ENCODE data around the gene HAUS3. TPM values are rescaled to one million over a fixed set of nuclear protein-coding genes. Genes with fewer than 3 reads are reported as not detected.
A peak's percentile ranks its signal among the peaks of the same experiment; 100 is the strongest.

Gene HAUS3
- polyA plus RNA-seq, 3 donors, result 4.4 to 5.5 (median 5.0) TPM

- peaks cover 22 to 25% of the 10 kb centered on the region in 2 donors for H3K4me1 ChIP-seq (ENCODE audit: control insufficient read depth in 1 of 2, insufficient read depth in 2 of 2, low read length in 2 of 2)
- Mint-ChIP-seq H3K27ac (peak overlapping the region in 2 of 7 donors; percentile 21 to 40), H3K4me3 (peak overlapping the region; percentile 75 to 78), H3K27me3 (ENCODE audit: low read depth in 3 of 3) (peaks cover 0 to 4% (median 3%) of the 10 kb centered on the region in 3 donors), H3K9me3 (no peaks in the 10 kb centered on the region), H3K4me1 (peaks cover 18% of the 10 kb centered on the region), H3K36me3 (peaks cover 7 to 16% of the 10 kb centered on the region in 2 donors)
- H4K20me1 ChIP-seq (ENCODE audit: insufficient read depth, low read length), result peaks cover 50% of the 10 kb centered on the region
- peak overlapping the region; percentile 70 for H3K9ac ChIP-seq (ENCODE audit: insufficient read depth, low read length, poor library complexity, severe bottlenecking)
- peak overlapping the region; percentile 72 for H2AFZ ChIP-seq (ENCODE audit: insufficient read depth, low read depth, low read length, poor library complexity, severe bottlenecking)
- H3K27ac ChIP-seq (ENCODE audit: low read depth in 1 of 2, low read length in 2 of 2), result peak overlapping the region in 1 of 2 donors; percentile 66
- peak in 2 of 3 donors; percentile 37 to 41 for DNase-seq
- no peak for TF ChIP-seq CTCF (IDR thresholded peaks at IDR 0.05)
- no peaks in the 10 kb centered on the region for H3K27me3 ChIP-seq (ENCODE audit: control insufficient read depth in 2 of 2, insufficient read depth in 2 of 2, low read length in 2 of 2)
- peaks cover 32% of the 10 kb centered on the region for H3K79me2 ChIP-seq (ENCODE audit: insufficient read depth, low read length)
- peak overlapping the region; percentile 80 to 93 (median 92) for H3K4me3 ChIP-seq (replicated peaks in 1 of 3; ENCODE audit: low read depth in 2 of 3, low read length in 3 of 3)
- H3K36me3 ChIP-seq (replicated peaks in 1 of 2; ENCODE audit: control insufficient read depth in 1 of 2, insufficient read depth in 2 of 2, low read length in 2 of 2), result peaks cover 21 to 37% of the 10 kb centered on the region in 2 donors
- H3K4me2 ChIP-seq (replicated peaks; ENCODE audit: extremely low read depth, low read length, poor library complexity, severe bottlenecking), result peak overlapping the region; percentile 99
- WGBS (ENCODE audit: insufficient coverage), result under 1% methylated on average over 91 of the region's 91 CpGs
- no peaks in the 10 kb centered on the region for H3K9me3 ChIP-seq (replicated peaks in 1 of 2; ENCODE audit: control insufficient read depth in 1 of 2, insufficient read depth in 1 of 2, low read length in 2 of 2)
- intact Hi-C loops (cut with micrococcal nuclease), result loop anchor here (2.0 to 10.0 kb wide), 4 partner anchors 156 to 546 kb away; partner anchors contain the start of genes CFAP99 (in 2 of the 2), ZFYVE28 (in 2 of the 2), NELFA (in 1 of the 2) and SLBP (in 1 of the 2)
Measured at GRCh38 chr4:2261110-2261852, 19.4 kb upstream of the HAUS3 start.

GRCh38 chr4:2260344-2261109, 18.6 kb upstream of the HAUS3 start:
- peaks cover 0 to 4% (median 3%) of the 10 kb centered on the region in 3 donors for H3K27me3 Mint-ChIP-seq (ENCODE audit: low read depth in 3 of 3)
- Histone ChIP-seq H3K79me2 (ENCODE audit: insufficient read depth, low read length) (peaks cover 32% of the 10 kb centered on the region), H3K27ac (ENCODE audit: low read depth in 1 of 2, low read length in 2 of 2) (peak overlapping the region in 1 of 2 donors; percentile 45), H3K9ac (ENCODE audit: insufficient read depth, low read length, poor library complexity, severe bottlenecking) (peak overlapping the region; percentile 70), H3K4me1 (ENCODE audit: control insufficient read depth in 1 of 2, insufficient read depth in 2 of 2, low read length in 2 of 2) (peaks cover 22 to 25% of the 10 kb centered on the region in 2 donors), H3K27me3 (ENCODE audit: control insufficient read depth in 2 of 2, insufficient read depth in 2 of 2, low read length in 2 of 2) (no peaks in the 10 kb centered on the region), H4K20me1 (ENCODE audit: insufficient read depth, low read length) (peaks cover 57% of the 10 kb centered on the region), H3K4me2 (replicated peaks; ENCODE audit: extremely low read depth, low read length, poor library complexity, severe bottlenecking) (peak overlapping the region; percentile 99), H3K36me3 (replicated peaks in 1 of 2; ENCODE audit: control insufficient read depth in 1 of 2, insufficient read depth in 2 of 2, low read length in 2 of 2) (peaks cover 26 to 45% of the 10 kb centered on the region in 2 donors), H2AFZ (ENCODE audit: insufficient read depth, low read depth, low read length, poor library complexity, severe bottlenecking) (peak overlapping the region; percentile 50), H3K9me3 (replicated peaks in 1 of 2; ENCODE audit: control insufficient read depth in 1 of 2, insufficient read depth in 1 of 2, low read length in 2 of 2) (no peaks in the 10 kb centered on the region), H3K4me3 (replicated peaks in 1 of 3; ENCODE audit: low read depth in 2 of 3, low read length in 3 of 3) (peak overlapping the region; percentile 80 to 93 (median 92))
- H3K9me3 Mint-ChIP-seq, result no peaks in the 10 kb centered on the region
- peak overlapping the region; percentile 75 to 78 for H3K4me3 Mint-ChIP-seq
- 66% methylated on average over 14 of the region's 23 CpGs for WGBS (ENCODE audit: insufficient coverage)
- TF ChIP-seq CTCF (IDR thresholded peaks at IDR 0.05), result no peak
- H3K4me1 Mint-ChIP-seq, result peaks cover 18% of the 10 kb centered on the region
- no peak for DNase-seq
- intact Hi-C loops (cut with micrococcal nuclease), result loop anchor here (2.0 to 10.0 kb wide), 4 partner anchors 157 to 546 kb away; partner anchors contain the start of genes CFAP99 (in 2 of the 2), ZFYVE28 (in 2 of the 2), NELFA (in 1 of the 2) and SLBP (in 1 of the 2)
- H3K27ac Mint-ChIP-seq, result peak overlapping the region in 1 of 7 donors; percentile 21
- H3K36me3 Mint-ChIP-seq, result peaks cover 7 to 16% of the 10 kb centered on the region in 2 donors
